Brain microvascular endothelial cell (primary cell): ENCODE measurements around the gene ZNF862.

ENCODE experiments used
- DNase-seq: peaks from one replicate; pipeline ENCODE4 v3.0.0-alpha.2; 2020
- H3K27ac ChIP-seq: fragments of 250-450 bp; sonication (Bioruptor Pico); 2 replicates; pipeline ENCODE4 v1.5.1; 2020; ENCODE audit warnings: mild to moderate bottlenecking, moderate library complexity
- H3K27me3 ChIP-seq: fragments of 250-450 bp; sonication (Bioruptor Pico); replicated peaks from 2 replicates; pipeline ENCODE4 v1.5.1; 2020; ENCODE audit warnings: mild to moderate bottlenecking
- H3K36me3 ChIP-seq: fragments of 250-450 bp; sonication (Bioruptor Pico); replicated peaks from 2 replicates; pipeline ENCODE4 v1.5.1; 2020; ENCODE audit warnings: mild to moderate bottlenecking
- H3K4me3 ChIP-seq: 2 replicates; pipeline ENCODE4 v1.5.1; 2011; ENCODE audit warnings: low read depth, mild to moderate bottlenecking, control low read depth, low read length, moderate library complexity
- in situ Hi-C: cut with HindIII; loops from 2 replicates; pipeline ENCODE4 v1.10.0; 2017; ENCODE audit warnings: low sequenced_read_pairs, low pct_ligation_motif_present
- TF ChIP-seq, protein P1 (sequence below): IDR thresholded peaks from 2 replicates; pipeline ENCODE4 v1.5.1; 2011; ENCODE audit warnings: low read depth, mild to moderate bottlenecking, moderate library complexity, low read length, control low read depth, inconsistent platforms; ENCODE audit errors: missing control alignments

ZNF862 gene

DNA sequence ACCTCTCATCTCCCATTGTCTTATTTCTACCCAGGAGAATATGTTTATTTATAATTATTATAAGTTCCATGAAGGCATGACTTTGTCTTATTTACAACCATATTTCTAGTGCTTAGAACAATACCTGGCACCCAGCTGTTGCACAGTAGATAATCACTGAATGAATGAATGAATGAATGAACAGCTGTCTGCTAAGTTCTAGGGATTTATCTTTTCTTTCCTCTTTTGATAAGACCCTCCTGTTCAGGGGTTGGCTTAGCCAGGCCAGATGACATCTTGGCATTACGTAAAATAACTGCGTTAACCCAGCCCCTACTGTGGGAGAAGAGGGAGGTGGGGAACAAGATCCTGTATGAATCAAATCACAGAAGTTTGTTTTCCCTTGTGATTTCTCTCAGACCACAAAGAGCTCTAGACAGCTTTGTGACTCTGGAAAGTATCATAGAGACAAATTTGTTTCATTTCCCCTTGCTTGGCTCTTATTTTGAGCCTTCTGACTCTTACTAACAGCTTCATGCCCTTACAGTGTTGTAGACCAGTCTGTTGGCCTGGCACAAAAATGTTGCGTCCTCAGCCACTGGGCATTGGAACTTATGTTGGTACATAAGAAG, 8.4 kb downstream of the ZNF862 start:
- DNase-seq: no peak
- no peaks in the 10 kb centered on the region for H3K36me3 ChIP-seq
- TF ChIP-seq, protein P1, sequence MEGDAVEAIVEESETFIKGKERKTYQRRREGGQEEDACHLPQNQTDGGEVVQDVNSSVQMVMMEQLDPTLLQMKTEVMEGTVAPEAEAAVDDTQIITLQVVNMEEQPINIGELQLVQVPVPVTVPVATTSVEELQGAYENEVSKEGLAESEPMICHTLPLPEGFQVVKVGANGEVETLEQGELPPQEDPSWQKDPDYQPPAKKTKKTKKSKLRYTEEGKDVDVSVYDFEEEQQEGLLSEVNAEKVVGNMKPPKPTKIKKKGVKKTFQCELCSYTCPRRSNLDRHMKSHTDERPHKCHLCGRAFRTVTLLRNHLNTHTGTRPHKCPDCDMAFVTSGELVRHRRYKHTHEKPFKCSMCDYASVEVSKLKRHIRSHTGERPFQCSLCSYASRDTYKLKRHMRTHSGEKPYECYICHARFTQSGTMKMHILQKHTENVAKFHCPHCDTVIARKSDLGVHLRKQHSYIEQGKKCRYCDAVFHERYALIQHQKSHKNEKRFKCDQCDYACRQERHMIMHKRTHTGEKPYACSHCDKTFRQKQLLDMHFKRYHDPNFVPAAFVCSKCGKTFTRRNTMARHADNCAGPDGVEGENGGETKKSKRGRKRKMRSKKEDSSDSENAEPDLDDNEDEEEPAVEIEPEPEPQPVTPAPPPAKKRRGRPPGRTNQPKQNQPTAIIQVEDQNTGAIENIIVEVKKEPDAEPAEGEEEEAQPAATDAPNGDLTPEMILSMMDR: no peak
- H3K27me3 ChIP-seq: no peaks in the 10 kb centered on the region
- H3K4me3 ChIP-seq: no peak overlapping the region
- in situ Hi-C loops: no loop called here
- H3K27ac ChIP-seq: no peak overlapping the region

DNA sequence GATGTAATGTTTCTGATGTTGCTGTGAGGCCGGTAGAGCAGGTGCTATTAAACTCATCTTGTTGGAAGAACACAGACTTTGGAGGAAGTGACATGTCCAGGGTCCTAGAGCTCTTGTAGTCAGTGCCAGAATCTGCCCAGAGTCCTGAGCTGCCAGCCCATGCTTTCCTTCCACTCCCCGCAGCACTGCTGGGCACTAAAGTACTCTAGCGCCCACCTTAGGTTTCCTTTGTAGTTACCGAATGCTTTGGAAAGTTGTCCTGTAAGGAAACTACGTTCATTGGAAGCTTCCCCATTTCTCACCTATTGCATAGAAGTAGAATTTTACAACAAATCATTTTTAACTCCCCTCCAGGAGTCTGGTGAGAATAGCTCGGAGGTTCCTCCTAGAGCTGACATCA, 11.0 kb downstream of the ZNF862 start:
- Histone ChIP-seq H3K4me3 (no peak overlapping the region), H3K36me3 (no peaks in the 10 kb centered on the region), H3K27ac (no peak overlapping the region), H3K27me3 (no peaks in the 10 kb centered on the region)
- in situ Hi-C loops: no loop called here
- TF ChIP-seq, protein P1: no peak
- DNase-seq: no peak

DNA sequence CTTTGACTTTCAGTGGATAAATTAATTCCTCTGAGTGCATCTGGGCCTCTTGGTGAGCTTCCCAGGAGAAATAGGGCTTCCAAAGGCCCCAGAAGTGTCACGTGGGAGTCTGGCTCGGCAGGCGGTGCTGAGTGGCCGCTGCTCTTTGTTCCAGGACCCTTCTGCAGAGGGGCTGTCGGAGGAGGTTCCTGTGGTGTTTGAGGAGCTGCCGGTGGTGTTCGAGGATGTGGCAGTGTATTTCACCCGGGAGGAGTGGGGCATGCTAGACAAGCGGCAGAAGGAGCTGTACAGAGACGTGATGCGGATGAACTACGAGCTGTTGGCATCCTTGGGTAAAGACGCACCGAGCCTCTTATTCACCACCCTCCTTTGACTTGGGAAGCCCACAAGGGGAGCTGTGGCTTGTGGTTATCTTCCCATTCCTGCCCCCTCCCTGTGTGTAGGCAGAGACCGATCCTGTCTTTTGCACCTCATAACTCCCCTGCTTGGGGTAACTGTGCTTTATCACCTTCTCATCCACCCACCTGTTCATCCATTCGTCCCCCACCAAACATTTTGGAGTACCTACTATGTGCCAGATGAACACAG, 11.9 kb downstream of the ZNF862 start:
- H3K36me3 ChIP-seq: no peaks in the 10 kb centered on the region
- no peak overlapping the region for H3K4me3 ChIP-seq
- H3K27ac ChIP-seq: no peak overlapping the region
- TF ChIP-seq, protein P1: peak; percentile 18
- H3K27me3 ChIP-seq: no peaks in the 10 kb centered on the region
- in situ Hi-C loops: no loop called here
- no peak for DNase-seq

DNA sequence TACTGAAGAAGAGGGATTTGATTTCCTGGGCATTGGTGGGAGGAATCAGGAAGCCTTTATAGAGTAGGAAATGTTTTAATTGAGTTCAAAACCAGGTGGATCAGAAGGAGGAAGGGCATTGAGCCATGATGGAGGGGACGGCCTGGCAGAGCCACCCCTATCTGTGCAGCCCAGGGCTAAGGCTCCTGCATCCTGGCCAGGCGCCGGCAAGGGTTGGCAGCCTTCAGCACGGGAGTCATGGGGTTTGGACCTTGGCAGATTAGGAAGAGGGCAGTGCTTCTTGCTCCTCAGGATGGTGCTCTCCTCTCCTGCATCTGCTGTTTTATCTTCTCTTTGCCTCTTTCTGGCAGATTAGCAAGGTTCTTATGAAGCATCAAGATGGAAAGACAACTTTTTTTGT, 12.5 kb downstream of the ZNF862 start:
- in situ Hi-C loops: no loop called here
- Histone ChIP-seq H3K36me3 (no peaks in the 10 kb centered on the region), H3K27ac (no peak overlapping the region), H3K27me3 (no peaks in the 10 kb centered on the region), H3K4me3 (no peak overlapping the region)
- TF ChIP-seq, protein P1: no peak
- no peak for DNase-seq

DNA sequence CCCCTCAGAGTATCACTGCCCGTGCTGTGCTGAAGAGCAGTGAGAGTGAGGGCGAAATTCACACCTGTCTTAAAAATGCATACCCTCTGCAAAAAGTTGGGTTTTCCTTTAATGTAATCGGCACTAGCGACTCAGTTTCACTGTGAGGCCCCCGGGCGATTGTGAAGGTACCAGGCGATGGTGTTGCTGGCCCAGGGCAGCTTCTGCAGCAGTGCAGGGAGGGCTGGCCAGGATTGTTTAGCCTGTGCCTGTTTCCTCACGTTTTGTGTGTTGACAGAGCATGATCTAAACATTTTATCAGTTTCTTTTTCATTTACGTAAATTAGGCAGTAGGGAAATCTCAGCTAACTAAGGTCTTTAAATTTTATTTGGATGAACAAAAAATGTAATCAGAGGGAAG, 13.3 kb downstream of the ZNF862 start:
- Histone ChIP-seq H3K36me3 (no peaks in the 10 kb centered on the region), H3K27me3 (no peaks in the 10 kb centered on the region), H3K4me3 (no peak overlapping the region), H3K27ac (no peak overlapping the region)
- TF ChIP-seq, protein P1: no peak
- in situ Hi-C loops: no loop called here
- DNase-seq: no peak

DNA sequence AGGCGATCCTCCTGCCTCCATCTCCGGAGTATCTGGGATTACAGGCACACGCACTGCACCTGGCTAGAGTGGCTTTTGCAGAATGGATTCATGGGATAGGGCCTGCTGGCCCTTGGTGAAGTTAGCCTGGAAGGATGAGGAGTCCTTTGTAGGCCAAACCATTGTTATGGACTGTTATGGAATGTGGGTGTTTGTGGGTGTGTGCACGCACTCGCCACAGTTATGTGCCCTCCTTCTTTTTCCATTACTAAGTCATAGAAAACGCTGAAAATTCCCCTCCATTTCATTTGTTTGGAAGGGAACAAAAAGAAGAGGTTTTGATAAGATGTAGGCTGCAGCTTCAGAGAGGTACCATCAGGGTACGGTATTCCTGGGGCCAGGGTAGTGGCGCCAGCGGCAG, 15.0 kb downstream of the ZNF862 start:
- DNase-seq: no peak
- in situ Hi-C loops: no loop called here
- Histone ChIP-seq H3K27ac (no peak overlapping the region), H3K27me3 (no peaks in the 10 kb centered on the region), H3K4me3 (no peak overlapping the region), H3K36me3 (no peaks in the 10 kb centered on the region)
- TF ChIP-seq, protein P1: no peak
